A549 (cell line): ENCODE measurements around the gene FOS. TPM values are rescaled to one million over a fixed set of nuclear protein-coding genes. Genes with fewer than 3 reads are reported as not detected.

Experiments used
- ATAC-seq, 2 experiments: fragments of 200-7000 bp in 1 of 2; fragments of >200 bp in 1 of 2; cut with Nextera tagmentation in 1 of 2; cut with Tn5 transposase in 1 of 2; 3 replicates each; pipeline versions ENCODE4 v1.8.0 to v1.9.1; 2018 to 2020; ENCODE audit warnings: mild to moderate bottlenecking in 1 of 2, moderate library complexity in 1 of 2
- CTCF ChIA-PET: fragments of 300-600 bp; sonication (Branson Sonifier 250); formaldehyde crosslinking; extraction: SDS; loops from one replicate; lab custom pipeline; 2021; ENCODE audit warnings: antibody characterized with exemption, inconsistent platforms; lab: Yijun Ruan, JAX
- POLR2A ChIA-PET: fragments of 350-600 bp; formaldehyde crosslinking; extraction: SDS; loops from one replicate; lab custom pipeline; 2021; ENCODE audit warnings: antibody characterized with exemption, inconsistent platforms; lab: Yijun Ruan, JAX
- DNase-seq, 2 experiments: peaks; one replicate each; pipeline versions ENCODE4 v3.0.0 to v3.0.0-alpha.2; 2011 to 2016; ENCODE audit warnings: low read depth in 1 of 2, low spot score in 1 of 2
- FAIRE-seq: peaks from 2 replicates; lab custom pipeline; 2011; peaks lifted over from hg19 to GRCh38; lab: Jason Lieb, UNC
- H3K27ac ChIP-seq, 2 experiments: fragments of >200 bp; sonication (Bioruptor Twin); formaldehyde crosslinking; 3 replicates each; pipeline ENCODE4 v1.5.1; 2016 to 2017
- H3K4me1 ChIP-seq: fragments of >200 bp; sonication (Bioruptor Twin); formaldehyde crosslinking; 3 replicates; pipeline ENCODE4 v1.6.1; 2016
- H3K4me2 ChIP-seq: fragments of >200 bp; sonication (Bioruptor Twin); formaldehyde crosslinking; 3 replicates; pipeline ENCODE4 v1.6.1; 2016
- H3K4me3 ChIP-seq: fragments of >200 bp; sonication (Bioruptor Twin); formaldehyde crosslinking; 3 replicates; pipeline ENCODE4 v1.5.1; 2016
- H3K9me3 ChIP-seq: fragments of >200 bp; sonication (Bioruptor Twin); formaldehyde crosslinking; 3 replicates; pipeline ENCODE4 v1.6.1; 2016
- ATOH8 ChIP-seq: fragments of 250-450 bp; sonication (Bioruptor Pico); IDR thresholded peaks from 2 replicates; pipeline ENCODE4 v1.5.0; 2020; ENCODE audit warnings: low read depth, mild to moderate bottlenecking, moderate library complexity
- BHLHE40 ChIP-seq: IDR thresholded peaks from 2 replicates; pipeline ENCODE4 v1.6.1; 2012; ENCODE audit warnings: low read depth, low read length, inconsistent platforms
- CHD2 ChIP-seq: fragments of 150-350 bp; IDR thresholded peaks from 2 replicates; pipeline ENCODE4 v1.6.1; 2014; ENCODE audit warnings: low read length; ENCODE audit not compliant: partially characterized antibody
- CHD4 ChIP-seq: fragments of 200-600 bp; sonication (generic); IDR thresholded peaks from 2 replicates; pipeline ENCODE4 v1.6.1; 2016; ENCODE audit warnings: antibody characterized with exemption, mild to moderate bottlenecking, borderline replicate concordance
- CTCF ChIP-seq: fragments of >200 bp; sonication (Bioruptor Twin); formaldehyde crosslinking; IDR thresholded peaks from 3 replicates; pipeline ENCODE4 v1.5.1; 2016
- EP300 ChIP-seq, 2 experiments: fragments of >200 bp; sonication (Bioruptor Twin); formaldehyde crosslinking; IDR thresholded peaks; 2 replicates in 1 of 2; 3 replicates in 1 of 2; pipeline ENCODE4 v1.6.1; 2016 to 2017
- ESRRA ChIP-seq: fragments of 150-350 bp; IDR thresholded peaks from 2 replicates; pipeline ENCODE4 v1.6.1; 2014; ENCODE audit warnings: mild to moderate bottlenecking, low read length, borderline replicate concordance
- FOSL2 ChIP-seq, 2 experiments: fragments of 450-650 bp in 1 of 2; fragments of >200 bp in 1 of 2; sonication (Bioruptor Twin) in 1 of 2; formaldehyde crosslinking; IDR thresholded peaks; 2 replicates each; pipeline versions ENCODE4 v1.5.0 to v1.6.1; 2016 to 2020; ENCODE audit warnings: mild to moderate bottlenecking in 1 of 2, moderate library complexity in 1 of 2
- HES2 ChIP-seq: fragments of >200 bp; sonication (Bioruptor Twin); formaldehyde crosslinking; IDR thresholded peaks from 2 replicates; pipeline ENCODE4 v1.6.1; 2016
- HMGXB4 ChIP-seq: fragments of 250-450 bp; sonication (Bioruptor Pico); IDR thresholded peaks from 2 replicates; pipeline ENCODE4 v1.5.0; 2021; ENCODE audit warnings: mild to moderate bottlenecking, moderate library complexity, borderline replicate concordance
- HOXB13 ChIP-seq: fragments of 250-450 bp; sonication (Bioruptor Pico); IDR thresholded peaks from 2 replicates; pipeline ENCODE4 v1.5.0; 2020; ENCODE audit warnings: low read depth, mild to moderate bottlenecking, moderate library complexity
- JUN ChIP-seq, 2 experiments: fragments of >200 bp; sonication (Bioruptor Twin); formaldehyde crosslinking; IDR thresholded peaks; 2 replicates in 1 of 2; 3 replicates in 1 of 2; pipeline ENCODE4 v1.6.1; 2016 to 2017
- KDM1A ChIP-seq: fragments of 200-600 bp; sonication (generic); IDR thresholded peaks from 2 replicates; pipeline ENCODE4 v1.6.1; 2016; ENCODE audit warnings: low read depth, mild to moderate bottlenecking
- MAFK ChIP-seq: fragments of 450-650 bp; IDR thresholded peaks from 2 replicates; pipeline ENCODE4 v1.6.1; 2014; ENCODE audit not compliant: partially characterized antibody
- MAZ ChIP-seq: fragments of 150-350 bp; IDR thresholded peaks from 2 replicates; pipeline ENCODE4 v1.6.1; 2014; ENCODE audit warnings: antibody characterized with exemption, low read depth, low read length, borderline replicate concordance
- MYC ChIP-seq: IDR thresholded peaks from 2 replicates; pipeline ENCODE4 v1.6.1; 2012; ENCODE audit warnings: mild to moderate bottlenecking, inconsistent platforms, low read length, improper control_type of control experiment, borderline replicate concordance
- NFE2L2 ChIP-seq: fragments of 150-350 bp; conservative IDR thresholded peaks from 2 replicates; pipeline ENCODE4 v1.6.1; 2014; ENCODE audit warnings: low read length
- NPAS2 ChIP-seq: fragments of 250-450 bp; sonication (Bioruptor Pico); IDR thresholded peaks from 2 replicates; pipeline ENCODE4 v1.8.0; 2022; ENCODE audit warnings: mild to moderate bottlenecking, moderate library complexity, borderline replicate concordance
- NR3C1 ChIP-seq: fragments of >200 bp; sonication (Bioruptor Twin); formaldehyde crosslinking; IDR thresholded peaks from 3 replicates; pipeline ENCODE4 v1.6.1; 2017
- POLR2A ChIP-seq: IDR thresholded peaks from 2 replicates; pipeline ENCODE4 v1.6.1; 2012; ENCODE audit warnings: mild to moderate bottlenecking, low read length
- RARB ChIP-seq: fragments of 250-450 bp; sonication (Bioruptor Pico); IDR thresholded peaks from 2 replicates; pipeline ENCODE4 v1.8.0; 2021; ENCODE audit warnings: mild to moderate bottlenecking, moderate library complexity
- RCOR1 ChIP-seq: fragments of 150-350 bp; IDR thresholded peaks from 2 replicates; pipeline ENCODE4 v1.6.1; 2014; ENCODE audit warnings: antibody characterized with exemption, low read length, low read depth
- REST ChIP-seq: fragments of 200-600 bp; sonication (generic); IDR thresholded peaks from 2 replicates; pipeline ENCODE4 v1.6.1; 2016; ENCODE audit warnings: antibody characterized with exemption, mild to moderate bottlenecking, moderate library complexity
- RFX5 ChIP-seq: fragments of 450-650 bp; IDR thresholded peaks from 2 replicates; pipeline ENCODE4 v1.7.1; 2014; ENCODE audit warnings: antibody characterized with exemption, mild to moderate bottlenecking, moderate library complexity
- RNF2 ChIP-seq: fragments of 200-600 bp; sonication (generic); IDR thresholded peaks from 2 replicates; pipeline ENCODE4 v1.6.1; 2016; ENCODE audit warnings: low read depth, mild to moderate bottlenecking, antibody characterized with exemption, moderate library complexity, borderline replicate concordance
- SMC3 ChIP-seq: fragments of >200 bp; sonication (Bioruptor Twin); formaldehyde crosslinking; IDR thresholded peaks from 3 replicates; pipeline ENCODE4 v1.6.1; 2018; ENCODE audit warnings: inconsistent platforms
- TFCP2L1 ChIP-seq: fragments of 250-450 bp; sonication (Bioruptor Pico); IDR thresholded peaks from 2 replicates; pipeline ENCODE4 v1.5.0; 2021; ENCODE audit warnings: mild to moderate bottlenecking
- TP53 ChIP-seq: fragments of 250-450 bp; sonication (Bioruptor Pico); IDR thresholded peaks from 2 replicates; pipeline ENCODE4 v1.5.0; 2021; ENCODE audit warnings: mild to moderate bottlenecking, moderate library complexity
- ZC3H11A ChIP-seq: fragments of 450-650 bp; IDR thresholded peaks from 2 replicates; pipeline ENCODE4 v1.6.1; 2014; ENCODE audit warnings: antibody characterized with exemption, mild to moderate bottlenecking
- ZNF302 ChIP-seq: fragments of 250-450 bp; sonication (Bioruptor Pico); IDR thresholded peaks from 2 replicates; pipeline ENCODE4 v1.9.0; 2021; ENCODE audit warnings: inconsistent platforms, mild to moderate bottlenecking, moderate library complexity
- ZSCAN20 ChIP-seq: fragments of 250-450 bp; sonication (Bioruptor Pico); IDR thresholded peaks from 2 replicates; pipeline ENCODE4 v1.8.0; 2022; ENCODE audit warnings: mild to moderate bottlenecking, moderate library complexity
- WGBS: methylation state at CpG from one replicate; pipeline ENCODE4 v1.1.6; 2017; ENCODE audit errors: missing lambda C conversion rate; 5-methylcytosine and 5-hydroxymethylcytosine counted together
- polyA plus RNA-seq, 4 experiments: library from polyadenylated mRNA; depleted of rRNA in 3 of 4; stranded (reverse); fragments of >200 nt; fragmentation: RNase III in 1 of 4; extraction: RNeasy Plus Mini Kit Qiagen cat#74134 plus additional on column Dnase treatment in 1 of 4; gene quantifications; 2 replicates in 3 of 4; 3 replicates in 1 of 4; pipeline ENCODE4 v1.2.3, GENCODE V29; 2011 to 2017
- TF ChIP-seq, protein P1 (sequence below): IDR thresholded peaks from 2 replicates; pipeline ENCODE4 v1.6.1; 2012

FOS gene
- polyA plus RNA-seq, 2 of the 4 experiments (the other 2 are of a cell fraction): 4.2 to 256 TPM

DNA sequence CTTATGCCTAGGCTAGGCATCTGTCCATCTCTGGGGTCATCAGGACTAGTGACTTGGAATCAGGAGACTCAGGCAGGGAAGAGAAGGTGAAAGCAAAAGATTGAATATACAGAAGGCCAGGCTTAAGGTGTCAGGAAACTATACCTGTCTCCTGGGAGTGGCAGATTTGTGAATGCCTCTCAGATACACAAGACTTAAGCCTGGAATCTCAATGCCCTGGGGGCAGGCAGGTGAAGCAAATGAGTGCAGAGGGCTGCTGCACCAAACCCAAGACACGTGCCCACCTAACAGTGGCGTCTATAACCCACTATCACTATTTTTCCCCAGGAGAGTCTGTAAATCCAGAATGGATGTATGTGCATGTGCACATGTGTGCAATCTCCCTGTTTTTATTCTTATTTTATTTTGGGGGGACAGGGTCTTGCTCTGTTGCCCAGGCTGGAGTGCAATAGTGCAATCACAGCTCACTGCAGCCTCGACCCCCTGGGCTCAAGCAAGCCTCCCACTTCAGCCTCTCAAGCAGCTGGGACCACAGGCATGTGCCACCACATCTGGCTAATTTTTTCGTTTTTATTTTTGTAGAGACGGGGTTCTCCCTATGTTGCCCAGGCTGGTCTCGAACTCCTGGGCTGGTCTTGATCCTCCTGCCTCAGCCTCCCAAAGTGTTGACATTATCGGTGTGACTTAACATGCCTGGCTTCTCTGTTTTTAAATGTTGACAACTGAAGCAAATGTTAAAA lies 31.9 kb upstream of the FOS start:
- DNase-seq: no peak

GRCh38 chr14:75247286-75247922 lies 31.2 kb upstream of the FOS start:
- Histone ChIP-seq H3K27ac (no peak overlapping the region), H3K9me3 (no peaks in the 10 kb centered on the region), H3K4me2 (no peak overlapping the region), H3K4me3 (no peak overlapping the region), H3K4me1 (no peaks in the 10 kb centered on the region)
- no peak for ATAC-seq
- POLR2A ChIA-PET: no interaction called here
- TF ChIP-seq CTCF (no peak), MAZ (no peak), HMGXB4 (CRISPR knock-in tag) (no peak), HES2 (no peak), KDM1A (no peak), TP53 (CRISPR knock-in tag) (no peak), TFCP2L1 (no peak), ZNF302 (no peak), ATOH8 (no peak), RNF2 (no peak), BHLHE40 (no peak), ESRRA (no peak), NFE2L2 (no peak), ZSCAN20 (CRISPR knock-in tag) (no peak), NR3C1 (no peak), MAFK (no peak), REST (no peak)
- TF ChIP-seq, protein P1, sequence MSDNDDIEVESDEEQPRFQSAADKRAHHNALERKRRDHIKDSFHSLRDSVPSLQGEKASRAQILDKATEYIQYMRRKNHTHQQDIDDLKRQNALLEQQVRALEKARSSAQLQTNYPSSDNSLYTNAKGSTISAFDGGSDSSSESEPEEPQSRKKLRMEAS: no peak
- DNase-seq: no peak
- CTCF ChIA-PET: interaction anchor here (1.0 kb wide), 1 partner anchor 8 kb away, joined by 4 read pairs; no protein-coding TSS in a partner anchor
- 72% methylated on average over 15 of the region's 15 CpGs for WGBS
- FAIRE-seq: no peak

More for the DNA sequence above, 31.9 kb upstream of the FOS start:
- WGBS: 50% methylated on average over 7 of the region's 7 CpGs
- ChIA-PET POLR2A (no interaction called here), CTCF (no interaction called here)
- FAIRE-seq (no peak), ATAC-seq (no peak)
- no peaks in the 10 kb centered on the region for H3K4me1 ChIP-seq
- no peak overlapping the region for H3K4me3 ChIP-seq
- TF ChIP-seq NPAS2 (no peak), RCOR1 (no peak), ATOH8 (no peak), POLR2A (no peak), FOSL2 (IDR thresholded peaks at IDR 0.05) (no peak), FOSL2 (CRISPR knock-in tag; IDR thresholded peaks at IDR 0.05) (no peak), CHD2 (no peak), CHD4 (no peak), HOXB13 (CRISPR knock-in tag) (no peak), SMC3 (no peak), JUN (IDR thresholded peaks at IDR 0.05) (no peak), RARB (CRISPR knock-in tag) (no peak), ZC3H11A (no peak), EP300 (IDR thresholded peaks at IDR 0.05) (no peak), RFX5 (no peak), MYC (no peak)
- H3K4me2 ChIP-seq: no peak overlapping the region
- H3K27ac ChIP-seq: no peak overlapping the region
- H3K9me3 ChIP-seq: no peaks in the 10 kb centered on the region
